ENCODE data around the gene KLK4. TPM values are rescaled to one million over a fixed set of nuclear protein-coding genes. Genes with fewer than 3 reads are reported as not detected.
A peak's percentile ranks its signal among the peaks of the same experiment; 100 is the strongest.

KLK4 gene
- polyA plus RNA-seq, 3 donors, result not detected

GRCh38 chr19:50921426-50922316 is 10.5 kb upstream of the KLK4 start:
- H3K79me2 ChIP-seq (ENCODE audit: insufficient read depth, low read length), result no peaks in the 10 kb centered on the region
- H3K9ac ChIP-seq (ENCODE audit: insufficient read depth, low read length, poor library complexity, severe bottlenecking), result no peak overlapping the region
- H3K27ac ChIP-seq (ENCODE audit: low read depth in 1 of 2, low read length in 2 of 2), result no peak overlapping the region
- H3K4me2 ChIP-seq (replicated peaks; ENCODE audit: extremely low read depth, low read length, poor library complexity, severe bottlenecking), result no peak overlapping the region
- H3K27me3 ChIP-seq (ENCODE audit: control insufficient read depth in 2 of 2, insufficient read depth in 2 of 2, low read length in 2 of 2), result peaks cover 0 to 3% of the 10 kb centered on the region in 2 donors
- H2AFZ ChIP-seq (ENCODE audit: insufficient read depth, low read depth, low read length, poor library complexity, severe bottlenecking), result no peak overlapping the region
- 3% methylated on average over 8 of the region's 12 CpGs for WGBS (ENCODE audit: insufficient coverage)
- no peaks in the 10 kb centered on the region for H3K9me3 Mint-ChIP-seq
- no peaks in the 10 kb centered on the region for H3K9me3 ChIP-seq (replicated peaks in 1 of 2; ENCODE audit: control insufficient read depth in 1 of 2, insufficient read depth in 1 of 2, low read length in 2 of 2)
- H4K20me1 ChIP-seq (ENCODE audit: insufficient read depth, low read length), result no peaks in the 10 kb centered on the region
- intact Hi-C loops (cut with micrococcal nuclease), result loop anchor here in 1 of 2 donors (10.0 kb wide), 1 partner anchor 243 kb away; no protein-coding TSS in a partner anchor
- H3K4me1 Mint-ChIP-seq, result peaks cover 9% of the 10 kb centered on the region
- no peaks in the 10 kb centered on the region for H3K36me3 Mint-ChIP-seq
- no peaks in the 10 kb centered on the region for H3K4me1 ChIP-seq (ENCODE audit: control insufficient read depth in 1 of 2, insufficient read depth in 2 of 2, low read length in 2 of 2)
- H3K27ac Mint-ChIP-seq, result no peak overlapping the region
- H3K36me3 ChIP-seq (replicated peaks in 1 of 2; ENCODE audit: control insufficient read depth in 1 of 2, insufficient read depth in 2 of 2, low read length in 2 of 2), result no peaks in the 10 kb centered on the region
- peaks cover 5 to 27% (median 18%) of the 10 kb centered on the region in 3 donors for H3K27me3 Mint-ChIP-seq (ENCODE audit: low read depth in 3 of 3)
- no peak overlapping the region for H3K4me3 ChIP-seq (replicated peaks in 1 of 3; ENCODE audit: low read depth in 2 of 3, low read length in 3 of 3)
- TF ChIP-seq, protein P1, sequence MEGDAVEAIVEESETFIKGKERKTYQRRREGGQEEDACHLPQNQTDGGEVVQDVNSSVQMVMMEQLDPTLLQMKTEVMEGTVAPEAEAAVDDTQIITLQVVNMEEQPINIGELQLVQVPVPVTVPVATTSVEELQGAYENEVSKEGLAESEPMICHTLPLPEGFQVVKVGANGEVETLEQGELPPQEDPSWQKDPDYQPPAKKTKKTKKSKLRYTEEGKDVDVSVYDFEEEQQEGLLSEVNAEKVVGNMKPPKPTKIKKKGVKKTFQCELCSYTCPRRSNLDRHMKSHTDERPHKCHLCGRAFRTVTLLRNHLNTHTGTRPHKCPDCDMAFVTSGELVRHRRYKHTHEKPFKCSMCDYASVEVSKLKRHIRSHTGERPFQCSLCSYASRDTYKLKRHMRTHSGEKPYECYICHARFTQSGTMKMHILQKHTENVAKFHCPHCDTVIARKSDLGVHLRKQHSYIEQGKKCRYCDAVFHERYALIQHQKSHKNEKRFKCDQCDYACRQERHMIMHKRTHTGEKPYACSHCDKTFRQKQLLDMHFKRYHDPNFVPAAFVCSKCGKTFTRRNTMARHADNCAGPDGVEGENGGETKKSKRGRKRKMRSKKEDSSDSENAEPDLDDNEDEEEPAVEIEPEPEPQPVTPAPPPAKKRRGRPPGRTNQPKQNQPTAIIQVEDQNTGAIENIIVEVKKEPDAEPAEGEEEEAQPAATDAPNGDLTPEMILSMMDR (IDR thresholded peaks at IDR 0.05), result no peak
- DNase-seq, result no peak
- peak overlapping the region in 1 of 2 donors; percentile 69 for H3K4me3 Mint-ChIP-seq

- no peaks in the 10 kb centered on the region for H3K36me3 ChIP-seq (replicated peaks in 1 of 2; ENCODE audit: control insufficient read depth in 1 of 2, insufficient read depth in 2 of 2, low read length in 2 of 2)
- DNase-seq, result no peak
- Mint-ChIP-seq H3K27me3 (ENCODE audit: low read depth in 3 of 3) (peaks cover 5 to 14% (median 12%) of the 10 kb centered on the region in 3 donors), H3K36me3 (no peaks in the 10 kb centered on the region), H3K4me1 (no peaks in the 10 kb centered on the region), H3K27ac (no peak overlapping the region), H3K4me3 (no peak overlapping the region), H3K9me3 (peaks cover 0 to 3% (median 0%) of the 10 kb centered on the region in 7 donors)
- no CpG with 5 or more reads among the region's 2 CpGs for WGBS (ENCODE audit: insufficient coverage)
- no peak overlapping the region for H2AFZ ChIP-seq (ENCODE audit: insufficient read depth, low read depth, low read length, poor library complexity, severe bottlenecking)
- intact Hi-C loops (cut with micrococcal nuclease), result no loop called here
- no peaks in the 10 kb centered on the region for H3K79me2 ChIP-seq (ENCODE audit: insufficient read depth, low read length)
- H3K27ac ChIP-seq (ENCODE audit: low read depth in 1 of 2, low read length in 2 of 2), result no peak overlapping the region
- TF ChIP-seq, protein P1 (IDR thresholded peaks at IDR 0.05), result no peak
- peaks cover 18 to 27% of the 10 kb centered on the region in 2 donors for H3K27me3 ChIP-seq (ENCODE audit: control insufficient read depth in 2 of 2, insufficient read depth in 2 of 2, low read length in 2 of 2)
- no peak overlapping the region for H3K9ac ChIP-seq (ENCODE audit: insufficient read depth, low read length, poor library complexity, severe bottlenecking)
- H4K20me1 ChIP-seq (ENCODE audit: insufficient read depth, low read length), result no peaks in the 10 kb centered on the region
- no peaks in the 10 kb centered on the region for H3K4me1 ChIP-seq (ENCODE audit: control insufficient read depth in 1 of 2, insufficient read depth in 2 of 2, low read length in 2 of 2)
- no peak overlapping the region for H3K4me2 ChIP-seq (replicated peaks; ENCODE audit: extremely low read depth, low read length, poor library complexity, severe bottlenecking)
- H3K9me3 ChIP-seq (replicated peaks in 1 of 2; ENCODE audit: control insufficient read depth in 1 of 2, insufficient read depth in 1 of 2, low read length in 2 of 2), result peaks cover 0 to 6% of the 10 kb centered on the region in 2 donors
- no peak overlapping the region for H3K4me3 ChIP-seq (replicated peaks in 1 of 3; ENCODE audit: low read depth in 2 of 3, low read length in 3 of 3)
These were observed 4.9 kb upstream of the KLK4 start for GRCh38 chr19:50916069-50916468.
